NAMALWA (cell line): ENCODE results near the gene HOXD1.

Experiments used
- DNase-seq: peaks from one replicate; pipeline ENCODE4 v3.0.0-alpha.2; 2015; ENCODE audit warnings: low spot score

The HOXD1 gene

DNA sequence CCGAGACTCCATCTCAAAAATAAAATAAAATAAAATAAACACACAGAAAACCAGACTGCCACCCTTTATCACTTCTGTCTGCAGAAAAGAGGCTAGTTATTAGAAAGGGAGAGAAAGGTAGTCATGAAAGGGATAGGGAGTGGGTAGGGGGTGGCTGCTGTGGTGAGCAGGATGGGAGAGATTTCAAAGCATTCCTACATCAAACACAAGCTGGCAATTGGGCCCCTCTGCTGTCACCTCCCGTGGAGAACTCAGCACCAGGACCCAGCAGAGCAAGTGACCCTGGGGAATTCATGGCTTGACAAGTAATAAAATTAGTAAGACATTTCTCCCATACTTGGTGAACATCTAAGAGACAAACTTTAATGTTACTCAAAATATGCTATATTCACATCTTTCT is 3.7 kb upstream of the HOXD1 start:
- DNase-seq, result no peak

DNA sequence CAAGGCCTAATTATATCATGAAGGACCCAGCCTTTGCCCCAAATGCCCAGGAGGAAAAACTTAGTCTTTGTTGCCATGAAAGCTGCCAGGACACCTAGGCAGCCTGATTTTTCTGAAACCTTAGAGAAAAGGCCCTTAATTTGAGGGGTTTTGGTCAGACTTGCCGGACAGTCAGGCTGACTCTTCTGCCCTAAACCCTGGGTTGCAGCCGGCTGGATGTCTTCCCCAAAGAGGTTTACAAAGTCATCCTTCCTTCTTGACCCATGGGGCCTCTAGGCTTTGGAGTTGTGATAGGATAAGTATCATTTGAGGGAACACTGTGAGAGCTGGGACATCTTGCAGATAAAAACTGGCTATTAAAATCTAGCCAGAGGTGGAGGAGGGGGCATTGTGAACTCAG is 2.4 kb upstream of the HOXD1 start:
- DNase-seq, result no peak

GRCh38 chr2:176187200-176187898 is 1.1 kb upstream of the HOXD1 start:
- DNase-seq, result no peak

- no peak for DNase-seq
Observed at GRCh38 chr2:176188774-176189680, 559 bp downstream of the HOXD1 start.

GRCh38 chr2:176189681-176190641 is 1.5 kb downstream of the HOXD1 start:
- DNase-seq, result no peak

DNA sequence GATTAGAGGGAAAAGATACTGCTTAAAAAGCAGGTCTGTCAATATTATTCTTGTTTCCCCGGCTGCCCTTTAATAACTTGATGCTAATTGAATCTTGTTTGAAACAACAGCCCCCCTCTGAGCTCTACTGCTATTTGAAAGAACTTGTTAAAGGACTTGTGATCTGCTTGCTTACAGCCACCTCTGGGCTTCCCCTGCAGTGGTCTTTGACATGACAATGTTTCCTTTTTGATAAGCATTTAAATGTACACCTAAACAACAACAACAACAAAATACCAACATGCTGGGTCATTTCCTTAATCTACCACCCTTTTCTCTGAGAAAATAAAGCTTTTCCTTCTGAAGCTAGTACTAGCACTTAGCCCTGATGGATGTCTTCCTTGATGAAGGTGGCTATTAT is 3.9 kb downstream of the HOXD1 start:
- DNase-seq, result no peak

DNA sequence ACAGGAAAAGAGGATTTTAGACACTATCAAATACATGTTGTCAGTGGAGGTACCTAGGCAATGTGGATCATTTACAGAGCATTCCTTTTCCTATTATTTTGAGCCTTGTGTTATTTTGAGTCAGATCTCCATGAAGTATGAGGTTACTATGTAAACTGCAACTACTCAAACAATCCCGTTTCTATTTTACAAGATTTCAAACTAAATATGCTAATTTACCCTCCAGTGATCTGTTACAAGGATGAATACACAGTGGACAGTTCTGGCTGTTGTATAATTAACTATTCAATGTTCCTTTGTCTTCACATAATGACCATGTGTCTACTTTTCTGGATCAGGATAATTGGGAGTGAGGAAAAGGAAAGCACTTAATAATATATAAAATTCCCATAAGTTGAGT is 4.6 kb downstream of the HOXD1 start:
- no peak for DNase-seq

DNA sequence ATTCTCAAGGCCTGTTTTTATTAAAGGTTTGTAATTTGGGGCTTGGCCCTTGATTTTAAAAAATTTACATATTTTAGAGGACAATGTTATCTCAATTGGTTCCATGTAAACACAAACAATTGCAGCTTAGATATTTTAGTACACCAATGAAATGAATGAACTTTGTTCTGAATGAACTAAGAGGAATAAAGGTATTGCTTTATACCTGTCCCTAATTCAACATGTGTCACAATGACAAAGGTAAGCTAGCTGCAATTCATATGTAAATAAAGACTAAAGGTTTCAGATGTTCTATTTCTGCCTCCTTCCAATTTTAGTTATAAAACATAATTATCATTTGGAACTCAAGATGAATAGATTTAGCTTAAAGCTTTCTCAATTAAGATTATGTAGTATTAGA is 11.4 kb downstream of the HOXD1 start:
- no peak for DNase-seq

DNA sequence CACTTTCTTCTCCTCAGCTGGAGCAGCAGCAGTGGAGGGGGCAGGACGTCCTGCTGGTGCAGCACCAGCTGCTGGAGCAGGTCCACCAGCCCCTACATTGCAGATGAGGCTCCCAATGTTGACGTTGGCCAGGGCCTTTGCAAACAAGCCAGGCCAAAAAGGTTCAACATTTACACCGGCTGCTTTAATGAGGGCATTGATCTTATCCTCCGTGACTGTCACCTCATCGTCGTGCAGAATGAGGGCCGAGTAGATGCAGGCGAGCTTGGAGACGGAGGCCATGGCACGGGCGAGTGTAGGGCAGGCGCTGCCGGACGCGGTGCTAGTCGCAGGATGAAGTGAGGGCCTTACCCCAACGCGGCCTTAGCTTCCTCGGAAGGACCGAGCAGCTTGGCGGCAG is 12.5 kb downstream of the HOXD1 start:
- DNase-seq, result no peak

GRCh38 chr2:176202491-176202890 is 14.0 kb downstream of the HOXD1 start:
- no peak for DNase-seq

DNA sequence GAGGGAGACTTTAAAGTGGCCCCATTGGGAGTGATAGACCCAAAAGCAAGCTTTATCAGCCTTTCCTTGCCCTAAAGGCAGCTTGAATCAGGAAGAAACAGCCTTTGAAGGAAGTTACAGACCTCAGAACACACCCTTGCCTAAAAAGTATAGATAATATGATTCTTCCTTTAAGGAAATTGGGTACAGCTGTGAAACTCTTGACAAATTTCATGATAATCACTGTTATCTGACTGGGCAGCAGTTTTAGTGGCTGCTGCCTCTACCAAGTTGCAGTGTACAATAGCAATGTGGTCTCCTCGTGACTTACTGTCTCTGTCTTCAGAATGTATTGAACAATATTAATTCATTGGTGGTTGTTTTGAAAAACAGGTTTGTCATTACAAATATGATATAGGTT is 16.7 kb downstream of the HOXD1 start:
- DNase-seq, result no peak

DNA sequence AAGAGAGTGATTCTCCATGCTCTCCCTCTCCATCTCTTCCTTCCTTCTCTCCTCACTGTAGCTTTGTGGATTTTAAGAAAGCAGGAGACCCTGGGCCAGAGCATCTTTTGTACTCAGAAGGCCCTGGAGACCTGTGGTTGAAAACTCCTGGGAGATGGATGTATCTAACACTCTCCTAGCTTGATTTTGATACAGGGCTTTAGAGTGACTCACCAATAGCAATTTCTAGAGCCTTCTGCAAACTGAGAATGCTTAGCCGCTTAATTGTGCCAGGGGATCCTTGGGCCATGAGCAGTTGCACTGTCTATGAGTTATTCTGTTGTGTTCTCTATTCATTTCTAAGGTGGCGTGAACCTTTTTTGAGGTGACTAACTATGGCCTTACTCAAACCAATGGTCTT is 17.7 kb downstream of the HOXD1 start:
- no peak for DNase-seq

- DNase-seq, result no peak
Observed at GRCh38 chr2:176206682-176207081, 18.2 kb downstream of the HOXD1 start.

DNA sequence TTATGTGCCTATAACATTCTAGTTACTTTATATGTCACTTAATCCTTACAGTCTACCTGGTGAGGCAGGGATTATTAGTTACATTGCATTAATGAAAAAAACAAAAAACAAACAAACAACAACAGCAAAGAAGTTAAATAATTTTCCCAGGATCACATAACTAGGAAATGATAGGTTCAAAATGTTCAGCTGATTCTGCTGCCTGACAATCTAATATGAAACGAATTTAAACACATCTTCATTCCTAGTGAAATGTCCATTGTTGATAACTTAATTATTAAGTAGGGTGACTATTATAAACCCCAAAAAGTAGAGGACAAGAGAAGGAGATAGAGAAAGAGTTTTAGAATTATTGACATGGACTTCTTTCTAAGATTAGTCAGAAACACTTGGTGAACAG is 22.6 kb downstream of the HOXD1 start:
- no peak for DNase-seq

DNA sequence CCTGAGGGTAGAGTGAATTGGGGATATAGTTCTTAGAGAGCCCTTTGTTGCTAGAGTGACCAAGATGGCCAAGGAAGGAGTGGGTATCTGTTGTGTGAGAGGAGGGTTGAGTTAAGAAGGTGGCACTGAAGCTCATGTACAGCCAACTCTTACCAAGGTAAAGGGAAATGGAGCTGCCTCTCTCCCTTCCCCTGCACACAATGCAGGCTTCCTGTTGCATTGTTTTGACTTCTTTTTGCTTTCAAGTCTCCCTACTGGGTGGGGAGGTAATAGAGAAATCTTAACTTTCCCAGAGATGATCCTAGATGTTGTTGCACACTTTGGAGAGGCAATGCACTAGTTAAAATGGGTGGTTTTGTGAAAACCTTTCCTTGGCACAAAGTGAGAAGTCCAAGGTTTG is 23.8 kb downstream of the HOXD1 start:
- no peak for DNase-seq

GRCh38 chr2:176213406-176213805 is 24.9 kb downstream of the HOXD1 start:
- no peak for DNase-seq

DNA sequence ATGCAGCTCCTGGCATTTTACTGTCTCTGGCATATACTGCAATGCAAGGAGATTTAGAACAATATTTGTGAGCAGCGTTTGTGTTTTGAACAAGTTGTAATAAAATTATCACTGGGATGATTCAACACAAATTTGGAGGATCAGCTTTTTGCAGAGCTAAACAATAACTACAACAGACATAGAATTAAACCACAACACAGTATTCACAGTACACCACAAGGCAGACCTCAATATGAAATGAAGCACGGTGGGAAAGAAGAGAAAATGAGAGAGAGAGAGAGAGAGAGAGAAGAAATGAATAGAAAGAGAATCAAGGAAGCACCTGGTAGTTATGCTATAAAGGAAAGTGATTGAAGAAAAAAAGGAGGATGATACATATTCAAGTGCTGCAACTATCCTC is 39.4 kb downstream of the HOXD1 start:
- no peak for DNase-seq

- no peak for DNase-seq
Observed at GRCh38 chr2:176234156-176234555, 45.7 kb downstream of the HOXD1 start.

- no peak for DNase-seq
Observed at GRCh38 chr2:176234940-176235339, 46.5 kb downstream of the HOXD1 start.

GRCh38 chr2:176237456-176237855 is 49.0 kb downstream of the HOXD1 start:
- no peak for DNase-seq

GRCh38 chr2:176239031-176239430 is 50.6 kb downstream of the HOXD1 start:
- DNase-seq, result no peak

DNA sequence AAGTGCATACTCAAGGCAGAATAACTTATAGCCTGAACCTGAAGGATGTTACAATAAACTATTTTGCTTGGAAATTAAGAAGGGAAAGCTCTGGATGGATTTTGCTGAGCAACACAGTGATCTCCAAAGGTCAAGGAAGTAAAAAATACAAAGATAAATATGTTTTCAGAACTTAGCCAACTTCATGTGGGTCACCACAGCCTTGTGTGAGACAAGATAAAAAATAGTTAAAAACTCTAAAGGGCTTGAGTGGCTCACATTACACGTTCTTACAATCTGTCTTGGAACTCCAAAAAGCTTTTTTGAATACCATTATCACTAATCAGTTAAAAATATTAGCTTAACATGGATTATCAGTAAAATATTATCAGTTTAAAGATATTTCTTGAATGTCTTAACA is 51.8 kb downstream of the HOXD1 start:
- no peak for DNase-seq
